Mesendoderm (in vitro differentiated cells): ENCODE measurements around the gene EIF2A.

Experiments used
- DNase-seq: peaks from one replicate; pipeline ENCODE4 v3.0.0; 2013
- H2AK5ac ChIP-seq: 2 replicates; pipeline ENCODE4 v1.6.1; 2013; ENCODE audit warnings: low read length, inconsistent platforms
- H2BK120ac ChIP-seq: 2 replicates; pipeline ENCODE4 v1.6.1; 2013; ENCODE audit warnings: low read depth, mild to moderate bottlenecking, low read length, moderate library complexity, mixed read lengths
- H2BK15ac ChIP-seq: replicated peaks from 2 replicates; pipeline ENCODE4 v1.6.1; 2013; ENCODE audit warnings: low read depth, mild to moderate bottlenecking, moderate library complexity
- H2BK5ac ChIP-seq: 2 replicates; pipeline ENCODE4 v1.6.1; 2013; ENCODE audit warnings: low read length, inconsistent platforms
- H3K18ac ChIP-seq: 2 replicates; pipeline ENCODE4 v1.6.1; 2013; ENCODE audit warnings: mild to moderate bottlenecking, low read length, mixed read lengths
- H3K23ac ChIP-seq: one replicate; pipeline ENCODE4 v1.6.1; 2013; ENCODE audit warnings: low read length
- H3K27ac ChIP-seq: 2 replicates; pipeline ENCODE4 v1.5.1; 2013; ENCODE audit warnings: low read depth, mild to moderate bottlenecking, inconsistent platforms, low read length, moderate library complexity
- H3K27me3 ChIP-seq: 2 replicates; pipeline ENCODE4 v1.6.1; 2013; ENCODE audit warnings: low read length, control low read depth, mild to moderate bottlenecking, inconsistent platforms; ENCODE audit not compliant: insufficient read depth, poor library complexity
- H3K36me3 ChIP-seq: 2 replicates; pipeline ENCODE4 v1.6.1; 2013; ENCODE audit warnings: low read length, inconsistent platforms; ENCODE audit not compliant: control insufficient read depth, insufficient read depth
- H3K4ac ChIP-seq: one replicate; pipeline ENCODE4 v1.6.1; 2013; ENCODE audit warnings: low read depth, mild to moderate bottlenecking, low read length, moderate library complexity
- H3K4me1 ChIP-seq: 2 replicates; pipeline ENCODE4 v1.6.1; 2013; ENCODE audit warnings: low read depth, low read length, inconsistent platforms; ENCODE audit not compliant: control insufficient read depth
- H3K4me2 ChIP-seq: 2 replicates; pipeline ENCODE4 v1.6.1; 2013; ENCODE audit warnings: low read length
- H3K4me3 ChIP-seq: 2 replicates; pipeline ENCODE4 v1.5.1; 2013; ENCODE audit warnings: mild to moderate bottlenecking, low read length
- H3K56ac ChIP-seq: one replicate; pipeline ENCODE4 v1.6.1; 2013; ENCODE audit warnings: low read length
- H3K79me1 ChIP-seq: 2 replicates; pipeline ENCODE4 v1.6.1; 2013; ENCODE audit warnings: low read length, inconsistent platforms
- H3K79me2 ChIP-seq: 2 replicates; pipeline ENCODE4 v1.6.1; 2013; ENCODE audit warnings: mild to moderate bottlenecking, low read length; ENCODE audit not compliant: control insufficient read depth, insufficient read depth
- H3K9ac ChIP-seq: 2 replicates; pipeline ENCODE4 v1.6.1; 2013; ENCODE audit warnings: low read length, inconsistent platforms
- H4K5ac ChIP-seq: one replicate; pipeline ENCODE4 v1.6.1; 2013; ENCODE audit warnings: low read length
- H4K8ac ChIP-seq: one replicate; pipeline ENCODE4 v1.6.1; 2013; ENCODE audit warnings: low read depth, mild to moderate bottlenecking, control low read depth, low read length, moderate library complexity
- WGBS: extraction: QIAGEN DNeasy Blood & Tissue Kit; methylation state at CpG from one replicate; pipeline ENCODE4 v1.1.7; 2013; ENCODE audit warnings: low lambda C conversion rate, missing lambda C conversion rate; ENCODE audit not compliant: insufficient coverage; ENCODE audit errors: extremely low coverage; 5-methylcytosine and 5-hydroxymethylcytosine counted together

The EIF2A gene

GRCh38 chr3:150521463-150521862, 25.1 kb upstream of the EIF2A start:
- no peak overlapping the region for H2BK5ac ChIP-seq
- no peak overlapping the region for H3K9ac ChIP-seq
- no peaks in the 10 kb centered on the region for H3K79me1 ChIP-seq
- no peak overlapping the region for H3K4me3 ChIP-seq
- H3K18ac ChIP-seq = no peak overlapping the region
- H3K4me2 ChIP-seq = no peak overlapping the region
- WGBS = no CpG with 5 or more reads among the region's 2 CpGs
- no peaks in the 10 kb centered on the region for H3K4me1 ChIP-seq
- H3K4ac ChIP-seq = no peak overlapping the region
- no peak overlapping the region for H3K23ac ChIP-seq
- no peaks in the 10 kb centered on the region for H3K36me3 ChIP-seq
- no peak for DNase-seq
- H3K56ac ChIP-seq = no peak overlapping the region
- no peak overlapping the region for H4K5ac ChIP-seq
- H3K27me3 ChIP-seq = no peaks in the 10 kb centered on the region
- H4K8ac ChIP-seq = no peak overlapping the region
- no peak overlapping the region for H2AK5ac ChIP-seq
- no peak overlapping the region for H2BK120ac ChIP-seq
- no peak overlapping the region for H3K27ac ChIP-seq
- no peak overlapping the region for H2BK15ac ChIP-seq
- H3K79me2 ChIP-seq = no peaks in the 10 kb centered on the region

- no peaks in the 10 kb centered on the region for H3K36me3 ChIP-seq
- WGBS = no CpG with 5 or more reads among the region's 2 CpGs
- no peak overlapping the region for H2BK5ac ChIP-seq
- no peaks in the 10 kb centered on the region for H3K79me1 ChIP-seq
- no peak overlapping the region for H3K4me3 ChIP-seq
- no peak overlapping the region for H3K9ac ChIP-seq
- H3K18ac ChIP-seq = no peak overlapping the region
- H4K5ac ChIP-seq = no peak overlapping the region
- no peak overlapping the region for H3K4me2 ChIP-seq
- H3K27me3 ChIP-seq = no peaks in the 10 kb centered on the region
- H3K4me1 ChIP-seq = no peaks in the 10 kb centered on the region
- H4K8ac ChIP-seq = no peak overlapping the region
- no peak overlapping the region for H3K56ac ChIP-seq
- no peak overlapping the region for H2AK5ac ChIP-seq
- H3K27ac ChIP-seq = no peak overlapping the region
- no peak for DNase-seq
- H2BK15ac ChIP-seq = no peak overlapping the region
- no peak overlapping the region for H2BK120ac ChIP-seq
- H3K79me2 ChIP-seq = no peaks in the 10 kb centered on the region
- no peak overlapping the region for H3K4ac ChIP-seq
- H3K23ac ChIP-seq = no peak overlapping the region
Measured at GRCh38 chr3:150523538-150523937, 23.0 kb upstream of the EIF2A start.

DNA sequence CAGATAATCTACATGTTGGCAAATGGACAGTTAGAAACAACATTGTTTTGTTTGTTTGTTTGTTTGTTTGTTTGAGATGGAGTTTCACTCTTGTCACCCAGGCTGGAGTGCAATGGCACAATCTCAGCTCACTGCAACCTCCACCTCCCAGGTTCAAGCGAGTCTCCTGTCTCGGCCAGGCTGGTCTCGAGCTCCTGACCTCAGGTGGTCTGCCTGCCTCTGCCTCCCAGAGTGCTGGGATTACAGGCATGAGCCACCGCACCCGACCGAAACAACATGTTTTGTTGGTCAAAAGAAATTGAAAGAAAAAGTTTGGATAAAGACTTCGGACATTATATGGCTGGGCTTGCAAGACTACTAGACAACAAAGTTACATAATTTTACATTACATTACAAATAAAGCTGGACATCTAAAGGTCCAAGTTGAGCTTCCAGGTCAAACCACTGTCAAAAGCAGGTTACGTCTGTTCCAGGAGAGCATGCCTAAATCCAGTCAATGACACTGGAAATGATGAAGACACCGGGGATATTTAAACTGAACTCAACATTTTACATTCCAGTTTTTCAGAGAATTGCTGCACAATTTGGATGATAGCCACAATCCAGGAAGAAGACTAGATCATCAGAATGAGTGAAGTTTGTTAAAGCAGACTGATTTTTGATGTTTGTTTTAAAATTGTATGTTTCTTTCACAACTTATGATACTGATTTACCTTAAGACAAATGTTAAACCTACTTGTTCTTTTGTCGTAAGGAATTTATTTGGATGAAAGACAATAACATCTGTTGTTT, 18.9 kb upstream of the EIF2A start:
- DNase-seq = no peak
- H3K4me2 ChIP-seq = no peak overlapping the region
- H3K4ac ChIP-seq = no peak overlapping the region
- H3K27ac ChIP-seq = no peak overlapping the region
- no peaks in the 10 kb centered on the region for H3K27me3 ChIP-seq
- H3K56ac ChIP-seq = no peak overlapping the region
- no peak overlapping the region for H3K9ac ChIP-seq
- H3K23ac ChIP-seq = no peak overlapping the region
- no peak overlapping the region for H4K8ac ChIP-seq
- H2BK15ac ChIP-seq = no peak overlapping the region
- H3K79me1 ChIP-seq = no peaks in the 10 kb centered on the region
- no CpG with 5 or more reads among the region's 10 CpGs for WGBS
- no peak overlapping the region for H3K18ac ChIP-seq
- H3K79me2 ChIP-seq = no peaks in the 10 kb centered on the region
- H3K4me1 ChIP-seq = no peaks in the 10 kb centered on the region
- H2BK5ac ChIP-seq = no peak overlapping the region
- no peak overlapping the region for H2AK5ac ChIP-seq
- no peak overlapping the region for H3K4me3 ChIP-seq
- H4K5ac ChIP-seq = no peak overlapping the region
- no peaks in the 10 kb centered on the region for H3K36me3 ChIP-seq
- H2BK120ac ChIP-seq = no peak overlapping the region

GRCh38 chr3:150528354-150528797, 18.2 kb upstream of the EIF2A start:
- H3K79me2 ChIP-seq = no peaks in the 10 kb centered on the region
- H3K27me3 ChIP-seq = no peaks in the 10 kb centered on the region
- H3K4me1 ChIP-seq = no peaks in the 10 kb centered on the region
- H3K23ac ChIP-seq = no peak overlapping the region
- H3K4me3 ChIP-seq = no peak overlapping the region
- no peak overlapping the region for H3K4me2 ChIP-seq
- H2BK120ac ChIP-seq = no peak overlapping the region
- H3K79me1 ChIP-seq = no peaks in the 10 kb centered on the region
- H4K8ac ChIP-seq = no peak overlapping the region
- DNase-seq = no peak
- H3K18ac ChIP-seq = no peak overlapping the region
- H3K36me3 ChIP-seq = no peaks in the 10 kb centered on the region
- H3K4ac ChIP-seq = no peak overlapping the region
- no peak overlapping the region for H2AK5ac ChIP-seq
- no CpG with 5 or more reads among the region's 2 CpGs for WGBS
- no peak overlapping the region for H3K27ac ChIP-seq
- H2BK15ac ChIP-seq = no peak overlapping the region
- no peak overlapping the region for H3K9ac ChIP-seq
- no peak overlapping the region for H2BK5ac ChIP-seq
- H4K5ac ChIP-seq = no peak overlapping the region
- H3K56ac ChIP-seq = no peak overlapping the region

DNA sequence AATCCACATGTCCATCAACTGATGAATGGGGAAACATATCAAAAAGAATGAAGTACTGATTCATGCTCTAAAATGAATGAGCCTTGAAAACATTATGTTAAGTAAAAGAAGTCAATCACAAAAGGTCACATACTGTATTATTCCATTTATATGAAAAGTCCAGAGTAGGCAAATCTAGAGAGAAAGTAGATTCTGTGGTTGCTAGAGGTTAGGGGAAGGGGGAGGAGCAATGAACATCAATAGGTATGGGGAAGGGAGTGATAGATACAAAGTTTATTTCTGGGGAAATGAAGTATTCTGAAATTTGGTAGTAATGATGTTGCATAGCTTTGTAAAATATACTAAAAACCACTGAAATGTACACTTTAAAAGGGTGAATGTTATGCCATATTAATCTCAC, 14.8 kb upstream of the EIF2A start:
- no peak overlapping the region for H4K8ac ChIP-seq
- H3K79me2 ChIP-seq = no peaks in the 10 kb centered on the region
- H2BK5ac ChIP-seq = no peak overlapping the region
- H3K4me3 ChIP-seq = no peak overlapping the region
- H3K27me3 ChIP-seq = no peaks in the 10 kb centered on the region
- no peaks in the 10 kb centered on the region for H3K79me1 ChIP-seq
- no peak overlapping the region for H3K18ac ChIP-seq
- DNase-seq = no peak
- no peak overlapping the region for H4K5ac ChIP-seq
- no peak overlapping the region for H2BK15ac ChIP-seq
- no peak overlapping the region for H2AK5ac ChIP-seq
- no peak overlapping the region for H2BK120ac ChIP-seq
- no peak overlapping the region for H3K4me2 ChIP-seq
- no peak overlapping the region for H3K27ac ChIP-seq
- H3K23ac ChIP-seq = no peak overlapping the region
- H3K56ac ChIP-seq = no peak overlapping the region
- H3K36me3 ChIP-seq = no peaks in the 10 kb centered on the region
- H3K4me1 ChIP-seq = no peaks in the 10 kb centered on the region
- no peak overlapping the region for H3K9ac ChIP-seq
- H3K4ac ChIP-seq = no peak overlapping the region

DNA sequence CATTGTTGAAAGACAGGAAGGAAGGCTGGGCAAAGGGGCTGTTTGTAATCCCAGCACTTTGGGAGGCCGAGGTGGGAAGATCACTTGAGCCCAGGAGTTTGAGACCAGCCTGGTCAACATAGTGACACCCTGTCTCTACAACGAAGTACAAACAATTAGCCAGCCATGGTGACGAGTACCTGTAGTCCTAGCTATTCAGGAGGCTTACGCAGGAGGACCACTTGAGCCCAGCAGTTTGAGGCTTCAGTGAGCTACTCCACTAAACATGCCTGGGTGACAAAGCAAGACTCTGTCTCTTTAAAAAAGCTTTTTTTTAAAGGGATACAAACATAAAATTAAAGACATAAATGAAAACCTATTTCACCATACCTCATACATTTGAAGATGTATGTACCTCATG, 11.4 kb upstream of the EIF2A start:
- no peak for DNase-seq
- Histone ChIP-seq H3K4me1 (no peaks in the 10 kb centered on the region), H3K4me3 (no peak overlapping the region), H3K9ac (no peak overlapping the region), H3K79me1 (no peaks in the 10 kb centered on the region), H4K5ac (no peak overlapping the region), H3K18ac (no peak overlapping the region), H3K4ac (no peak overlapping the region), H3K23ac (no peak overlapping the region), H2BK120ac (no peak overlapping the region), H3K79me2 (no peaks in the 10 kb centered on the region), H3K4me2 (no peak overlapping the region), H2BK15ac (no peak overlapping the region), H3K56ac (no peak overlapping the region), H2BK5ac (no peak overlapping the region), H3K27me3 (no peaks in the 10 kb centered on the region), H4K8ac (no peak overlapping the region), H3K27ac (no peak overlapping the region), H2AK5ac (no peak overlapping the region), H3K36me3 (no peaks in the 10 kb centered on the region)
- no CpG with 5 or more reads among the region's 4 CpGs for WGBS
